ENCODE results near the gene CLCN3.
A peak's percentile ranks its signal among the peaks of the same experiment; 100 is the strongest.
"Not testable (repeated sequence)": the region's sequence is repeated elsewhere in the genome, so short reads cannot be mapped to it uniquely, and the experiment has no call there.

The CLCN3 gene

DNA sequence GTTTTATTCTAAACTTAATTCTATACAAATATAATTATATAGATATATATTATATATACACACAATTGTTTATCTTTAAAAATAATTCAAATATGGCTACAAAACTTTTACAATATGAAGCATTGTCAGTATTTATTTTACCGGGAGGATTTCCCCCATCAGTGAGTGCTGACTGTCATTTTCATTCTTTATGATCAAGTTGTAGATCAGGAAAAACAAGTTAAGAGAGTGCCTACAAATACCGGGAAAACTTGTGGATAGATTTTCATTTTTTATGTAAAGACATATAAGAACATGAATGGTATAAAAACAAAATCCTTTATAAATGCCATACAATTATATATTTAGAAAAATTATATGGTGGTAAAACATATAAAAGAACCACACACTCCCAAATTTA lies 37.8 kb downstream of the CLCN3 start:
- no peak for DNase-seq

GRCh38 chr4:169658975-169659715 lies 38.8 kb downstream of the CLCN3 start:
- DNase-seq, result no peak

DNA sequence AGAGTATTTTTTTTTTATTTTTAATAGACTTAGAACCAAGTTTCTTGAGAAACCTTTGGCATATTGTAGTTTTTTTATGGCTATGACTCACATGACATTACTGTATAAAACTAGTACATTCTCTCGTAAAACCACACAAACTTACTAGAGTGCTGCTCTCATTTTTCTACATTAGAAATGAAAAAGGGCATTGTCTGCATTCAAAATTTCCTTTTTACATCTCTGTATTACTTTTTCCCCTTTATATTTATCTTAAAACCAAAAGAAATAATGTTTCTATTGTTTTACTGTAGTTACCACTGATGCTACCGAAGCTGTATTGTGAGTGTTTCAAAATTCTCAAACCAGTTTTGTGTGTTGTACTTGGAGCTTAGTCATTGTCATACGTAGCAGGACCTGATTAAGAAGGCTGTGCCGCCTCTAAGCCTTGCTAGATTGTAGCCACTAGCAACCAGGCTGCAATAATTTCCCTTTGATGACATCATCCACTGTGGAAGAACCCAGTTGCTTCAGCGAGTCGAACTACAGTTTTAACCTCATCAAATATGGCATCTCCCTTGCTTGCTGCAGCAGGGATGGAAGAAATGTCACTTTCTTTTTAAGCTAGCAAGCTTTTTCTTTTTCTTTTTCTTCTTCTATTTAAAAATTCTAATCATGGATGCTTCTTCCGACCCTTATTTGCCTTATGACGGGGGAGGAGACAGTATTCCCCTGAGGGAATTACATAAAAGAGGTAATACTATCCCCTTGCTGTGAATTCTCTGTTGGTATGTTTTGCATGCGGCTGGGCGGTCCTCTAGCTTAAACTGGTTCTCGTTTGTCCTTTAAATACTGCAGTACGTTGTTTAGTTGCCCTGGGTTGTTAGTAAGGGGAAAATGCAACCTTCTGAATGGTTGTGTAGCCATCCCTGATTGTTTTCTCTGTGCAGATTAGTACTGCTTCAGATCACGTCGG lies 39.6 kb downstream of the CLCN3 start:
- DNase-seq, result peak; percentile 12 to 88 (median 51)

- DNase-seq, result no peak
Observed at GRCh38 chr4:169660929-169661328, 40.6 kb downstream of the CLCN3 start.

- DNase-seq, result no peak
Observed at GRCh38 chr4:169661761-169662160, 41.4 kb downstream of the CLCN3 start.

DNA sequence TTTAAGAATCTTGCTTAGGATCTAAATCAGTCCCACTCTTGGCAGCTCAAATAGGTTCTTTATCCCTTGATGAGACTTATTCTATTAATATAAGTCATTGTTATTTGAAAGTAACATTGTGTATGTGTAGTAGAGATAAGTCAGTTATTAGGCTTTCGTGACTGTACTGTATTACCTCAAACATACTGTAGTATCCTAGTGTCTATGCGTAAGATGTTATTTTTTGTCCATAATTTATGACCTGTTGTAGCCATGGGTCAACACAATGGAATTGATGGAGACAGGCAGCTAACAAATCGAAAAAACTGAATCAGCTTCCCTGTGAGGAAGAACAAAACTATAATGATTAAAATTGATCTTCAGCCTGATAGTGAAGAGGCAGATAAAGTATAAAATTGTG lies 41.8 kb downstream of the CLCN3 start:
- no peak for DNase-seq

- no peak for DNase-seq
Observed at GRCh38 chr4:169663402-169663801, 43.0 kb downstream of the CLCN3 start.

- DNase-seq, result no peak
Observed at GRCh38 chr4:169663831-169664230, 43.5 kb downstream of the CLCN3 start.

GRCh38 chr4:169664615-169665014 lies 44.2 kb downstream of the CLCN3 start:
- no peak for DNase-seq

GRCh38 chr4:169665046-169665737 lies 44.8 kb downstream of the CLCN3 start:
- peak in 1 of 5 donors; percentile 23 for DNase-seq

DNA sequence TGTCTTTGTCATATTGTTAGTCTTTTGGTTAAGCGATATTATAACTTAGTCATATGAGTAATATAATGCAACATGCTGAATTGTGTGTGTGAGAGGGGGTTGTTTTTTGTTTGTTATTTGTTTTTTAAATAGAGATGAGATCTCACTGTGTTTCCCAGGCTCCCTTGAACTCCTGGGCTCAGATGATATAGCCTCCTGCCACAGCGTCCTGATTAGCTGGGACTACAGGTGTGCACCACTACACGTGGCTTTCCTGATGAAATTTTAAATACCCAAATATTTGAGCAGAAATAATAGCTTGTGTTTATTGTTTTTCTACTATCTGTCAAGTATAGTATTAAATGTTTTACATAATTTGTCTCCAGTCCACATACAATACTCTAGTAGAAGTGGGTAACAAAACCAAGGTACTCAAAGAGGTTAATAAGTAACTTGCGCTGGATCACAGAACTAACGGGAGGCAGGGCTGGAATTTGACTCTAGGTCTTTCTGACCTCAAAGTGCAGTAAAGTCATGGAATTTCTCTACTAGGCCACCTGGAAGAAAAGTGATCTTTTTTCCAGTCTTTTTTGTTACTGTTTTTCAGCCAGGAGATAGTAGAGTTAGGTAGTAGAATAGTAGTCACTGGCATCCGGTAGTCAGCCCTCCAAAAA lies 47.8 kb downstream of the CLCN3 start:
- no peak for DNase-seq

- DNase-seq, result no peak
Observed at GRCh38 chr4:169675825-169676224, 55.4 kb downstream of the CLCN3 start.

DNA sequence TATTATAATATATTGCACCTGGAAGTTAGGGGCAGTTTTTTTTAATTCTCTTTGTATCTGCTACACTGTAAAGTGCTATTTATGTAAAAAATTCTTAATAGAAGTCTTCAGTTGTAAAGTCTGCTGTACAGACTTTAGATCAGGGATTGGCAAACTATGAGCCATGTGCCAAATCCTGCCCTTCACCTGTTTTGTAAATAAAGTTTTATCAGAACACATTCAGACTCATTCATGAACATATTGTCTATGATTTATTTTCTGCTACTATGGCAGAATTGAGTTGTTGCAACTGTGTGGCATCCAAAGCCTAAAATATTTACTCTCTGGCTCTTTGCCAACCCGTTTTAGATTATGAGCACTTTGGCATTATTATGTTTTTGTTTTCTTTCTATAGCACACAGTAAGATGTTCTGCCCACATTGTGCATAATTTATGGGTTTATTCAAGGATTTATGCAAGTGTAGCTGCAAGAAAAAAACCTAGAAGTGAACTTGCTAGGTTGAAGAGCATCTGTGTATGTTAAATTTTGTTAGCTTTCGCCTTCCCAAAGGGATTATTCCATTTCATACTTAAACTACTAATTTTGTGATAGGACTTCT lies 56.9 kb downstream of the CLCN3 start:
- DNase-seq, result no peak

DNA sequence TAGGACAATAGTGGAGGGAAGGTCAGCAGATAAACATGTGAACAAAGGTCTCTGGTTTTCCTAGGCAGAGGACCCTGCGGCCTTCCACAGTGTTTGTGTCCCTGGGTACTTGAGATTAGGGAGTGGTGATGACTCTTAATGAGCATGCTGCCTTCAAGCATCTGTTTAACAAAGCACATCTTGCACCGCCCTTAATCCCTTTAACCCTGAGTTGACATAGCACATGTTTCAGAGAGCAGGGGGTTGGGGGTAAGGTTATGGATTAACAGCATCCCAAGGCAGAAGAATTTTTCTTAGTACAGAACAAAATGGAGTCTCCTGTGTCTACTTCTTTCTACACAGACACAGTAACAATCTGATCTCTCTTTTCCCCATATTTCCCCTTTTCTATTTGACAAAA lies 58.1 kb downstream of the CLCN3 start:
- DNase-seq, result not testable (repeated sequence)

DNA sequence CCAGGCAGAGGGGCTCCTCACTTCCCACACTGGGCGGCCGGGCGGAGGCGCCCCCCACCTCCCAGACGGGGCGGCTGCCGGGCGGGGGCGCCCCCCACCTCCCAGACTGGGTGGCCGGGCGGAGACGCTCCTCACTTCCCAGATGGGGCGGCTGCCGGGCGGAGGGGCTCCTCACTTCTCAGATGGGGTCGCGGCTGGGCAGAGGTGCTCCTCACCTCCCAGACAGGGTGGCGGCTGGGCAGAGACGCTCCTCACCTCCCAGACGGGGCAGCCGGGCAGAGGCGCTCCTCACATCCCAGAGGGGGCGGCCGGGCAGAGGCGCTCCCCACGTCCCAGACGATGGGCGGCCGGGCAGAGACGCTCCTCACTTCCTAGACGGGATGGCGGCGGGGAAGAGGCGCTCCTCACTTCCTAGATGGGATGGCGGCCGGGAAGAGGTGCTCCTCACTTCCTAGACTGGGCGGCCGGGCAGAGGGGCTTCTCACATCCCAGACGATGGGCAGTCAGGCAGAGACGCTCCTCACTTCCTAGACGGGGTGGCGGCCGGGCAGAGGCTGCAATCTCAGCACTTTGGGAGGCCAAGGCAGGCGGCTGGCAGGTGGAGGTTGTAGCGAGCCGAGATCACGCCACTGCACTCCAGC lies 58.7 kb downstream of the CLCN3 start:
- DNase-seq, result not testable (repeated sequence)

- DNase-seq, result no peak
Observed at GRCh38 chr4:169682372-169683047, 62.1 kb downstream of the CLCN3 start.

DNA sequence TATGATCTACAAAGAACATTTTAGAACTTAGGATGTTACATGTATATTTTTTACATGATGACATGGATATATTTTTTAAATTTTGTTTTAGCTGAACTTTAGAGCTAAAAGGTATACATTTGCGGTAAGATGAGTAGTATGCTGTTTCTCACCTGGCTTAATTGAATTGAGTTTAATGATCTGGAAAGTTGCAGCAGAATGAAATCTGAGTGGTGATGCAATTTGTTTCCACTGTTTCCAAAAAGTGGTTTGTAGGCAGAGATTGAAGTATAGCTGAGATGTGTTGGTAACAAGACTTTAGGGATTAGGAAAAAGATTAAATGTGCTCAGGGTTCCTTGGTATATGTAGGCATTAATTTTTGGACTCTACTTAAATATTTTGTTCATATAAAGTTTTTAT lies 69.3 kb downstream of the CLCN3 start:
- DNase-seq, result no peak

DNA sequence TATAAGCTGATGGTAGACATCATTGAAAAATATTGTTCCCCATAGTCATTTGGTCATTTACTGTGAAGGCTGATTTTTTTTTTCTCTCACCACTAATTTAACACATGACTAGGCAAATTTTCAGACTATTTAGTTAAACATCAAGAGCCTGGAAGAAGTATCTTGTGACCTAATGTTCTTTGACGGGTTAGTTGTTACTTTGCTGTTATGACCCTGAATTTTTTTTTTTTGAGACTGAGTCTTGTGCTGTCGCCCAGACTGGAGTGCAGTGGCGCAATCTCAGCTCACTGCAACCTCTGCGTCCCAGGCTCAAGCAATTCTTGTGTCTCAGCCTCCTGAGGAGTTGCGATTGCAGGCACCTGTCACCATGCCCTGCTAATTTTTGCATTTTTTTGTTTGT lies 70.4 kb downstream of the CLCN3 start:
- no peak for DNase-seq

GRCh38 chr4:169698331-169698730 lies 78.0 kb downstream of the CLCN3 start:
- DNase-seq, result no peak

GRCh38 chr4:169707958-169708643 lies 87.7 kb downstream of the CLCN3 start:
- DNase-seq, result no peak

DNA sequence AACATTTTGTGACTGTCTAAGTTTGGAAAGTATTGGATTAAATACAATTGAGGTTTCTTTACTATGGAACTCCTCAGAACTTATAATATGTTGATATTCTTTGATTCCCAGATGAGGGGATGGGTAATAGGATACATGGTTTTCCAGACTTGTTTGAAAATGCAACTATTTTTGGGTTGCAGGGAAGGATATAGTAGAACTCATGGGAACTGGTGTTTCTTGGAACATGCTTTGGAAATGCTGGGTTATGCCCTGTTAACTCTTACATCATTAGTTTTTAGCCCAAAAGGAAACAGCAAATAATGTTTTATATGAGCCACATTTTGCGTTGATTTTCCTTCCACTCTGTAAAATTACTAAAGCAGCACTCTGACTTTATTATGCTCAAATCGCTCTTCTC lies 95.4 kb downstream of the CLCN3 start:
- DNase-seq, result no peak

All from T-helper 1 cell (primary cell).